H1 (cell line): Measurements from ENCODE around the gene LCOR. TPM values are rescaled to one million over a fixed set of nuclear protein-coding genes. Genes with fewer than 3 reads are reported as not detected.

Source experiments
- CBX5 ChIP-seq: fragments of 300-800, 300-1000 bp; sonication (generic); IDR thresholded peaks from 2 replicates; pipeline ENCODE4 v1.7.1; 2016; ENCODE audit warnings: antibody characterized with exemption, low read length, low read depth
- FOSL1 ChIP-seq: IDR thresholded peaks from 2 replicates; pipeline ENCODE4 v1.6.1; 2011; ENCODE audit warnings: mild to moderate bottlenecking, low read depth, low read length, moderate library complexity; ENCODE audit not compliant: insufficient read depth
- GABPA ChIP-seq: IDR thresholded peaks from 2 replicates; pipeline ENCODE4 v1.6.1; 2011; ENCODE audit warnings: mild to moderate bottlenecking, low read length, moderate library complexity, borderline replicate concordance; ENCODE audit not compliant: insufficient read depth
- GTF2F1 ChIP-seq: IDR thresholded peaks from 2 replicates; pipeline ENCODE4 v1.6.1; 2012; ENCODE audit warnings: low read depth, low read length, improper control_type of control experiment, borderline replicate concordance
- KDM1A ChIP-seq: fragments of 200-600, 300-600 bp; sonication (generic); IDR thresholded peaks from 2 replicates; pipeline ENCODE4 v1.7.1; 2016; ENCODE audit warnings: mild to moderate bottlenecking, low read length, borderline replicate concordance
- KDM4A ChIP-seq: IDR thresholded peaks from one replicate; pipeline ENCODE4 v1.7.1; 2012; ENCODE audit warnings: low read depth, mild to moderate bottlenecking, moderate library complexity, low read length, inconsistent platforms; ENCODE audit not compliant: severe bottlenecking
- RNF2 ChIP-seq: fragments of 200-900, 300-1000 bp; sonication (generic); IDR thresholded peaks from 2 replicates; pipeline ENCODE4 v1.7.1; 2016; ENCODE audit warnings: borderline replicate concordance, low read depth, mild to moderate bottlenecking, antibody characterized with exemption, low read length; ENCODE audit not compliant: poor library complexity, severe bottlenecking; ENCODE audit errors: missing control alignments
- SAP30 ChIP-seq: fragments of 300-600 bp; sonication (generic); IDR thresholded peaks from 2 replicates; pipeline ENCODE4 v1.7.1; 2012; ENCODE audit warnings: low read length, moderate library complexity, mild to moderate bottlenecking, inconsistent platforms; ENCODE audit not compliant: insufficient read depth, insufficient replicate concordance
- SIRT6 ChIP-seq: IDR thresholded peaks from one replicate; pipeline ENCODE4 v1.7.1; 2012; ENCODE audit warnings: low read length, inconsistent platforms
- polyA plus RNA-seq, 7 experiments: library from polyadenylated mRNA; depleted of rRNA in 3 of 7; stranded (reverse) in 5 of 7; unstranded in 2 of 7; fragments of >200 nt in 5 of 7; fragments of 200-250 nt in 2 of 7; gene quantifications; 1 replicate in 5 of 7; 2 replicates in 1 of 7; 4 replicates in 1 of 7; pipeline versions ENCODE4 v1.2.1 to v1.2.3, GENCODE V29; 2011 to 2013; ENCODE audit warnings: missing spikeins in 2 of 7, mixed read lengths in 2 of 7
- total RNA-seq: library from RNA; stranded (reverse); fragmentation: NEBNext Ultra II Directional; extraction: Animal tissue kit (Norgen Biotek cat#: 25700); gene quantifications from 2 replicates; pipeline ENCODE4 v1.2.1, GENCODE V29; 2021

LCOR gene
- total and polyA plus RNA-seq, 2 of the 8 experiments (the other 6 are each of a cell fraction or from before 2014, with no cell fraction given): 4.7 to 25.5 TPM

DNA sequence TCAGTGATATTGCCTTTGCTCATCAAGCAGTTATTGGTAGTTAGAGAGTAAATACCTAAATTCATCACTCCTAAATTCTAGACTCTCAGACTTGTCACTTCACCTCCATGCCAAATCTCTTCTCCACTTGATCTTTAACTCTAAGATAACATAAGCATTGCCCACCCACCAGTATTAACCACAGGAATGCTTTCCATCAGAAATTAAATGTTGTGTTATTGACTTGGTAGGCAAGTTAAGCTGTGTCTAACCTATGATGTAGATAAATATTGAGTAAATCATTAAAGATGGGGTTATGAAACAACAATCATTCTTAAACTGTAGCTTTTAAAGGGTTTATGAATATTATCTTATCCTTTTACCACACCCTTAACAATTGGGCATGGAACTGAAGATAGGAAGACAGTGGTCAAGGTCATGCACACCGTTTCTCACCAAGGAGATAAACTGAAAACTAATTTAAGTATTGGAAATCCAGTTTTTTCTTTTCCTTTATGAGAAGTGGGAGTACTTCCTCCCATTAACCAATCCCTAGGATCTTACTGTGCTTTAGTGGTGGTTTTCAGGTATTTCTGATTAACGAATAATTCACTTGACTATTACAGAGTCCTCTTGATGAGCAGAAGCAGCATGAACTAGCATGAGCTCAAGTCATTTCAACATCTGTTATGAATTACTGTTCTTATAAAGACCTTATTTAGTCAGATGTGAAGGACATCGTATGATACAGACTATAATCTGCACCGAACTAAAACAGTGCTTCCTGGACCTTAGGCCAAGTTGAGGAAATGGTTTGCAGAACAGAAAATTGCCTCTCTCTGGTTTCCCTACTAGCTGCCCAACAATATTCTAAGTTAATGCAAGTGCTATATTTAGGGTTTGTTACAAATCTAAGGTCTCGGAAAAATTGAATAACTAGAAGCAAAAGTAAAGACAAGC, 142.0 kb downstream of the LCOR start (continued):
- TF ChIP-seq RNF2 (no peak), CBX5 (no peak), GABPA (no peak), KDM4A (no peak), FOSL1 (no peak), KDM1A (no peak), GTF2F1 (no peak), SIRT6 (no peak), SAP30 (no peak)
